ACHN (cell line): ENCODE data around the gene GPAM.
"Not testable (repeated sequence)": the region's sequence is repeated elsewhere in the genome, so short reads cannot be mapped to it uniquely, and the experiment has no call there.

ENCODE experiments used
- DNase-seq: peaks from one replicate; pipeline ENCODE4 v3.0.0-alpha.2; 2015
- in situ Hi-C: cut with HindIII; loops from 2 replicates; pipeline ENCODE4 v1.10.0; 2017; ENCODE audit warnings: low sequenced_read_pairs, low pct_ligation_motif_present, low pct_unique_long_range_greater_than_20kb

GPAM gene

GRCh38 chr10:112218036-112218390, 34.4 kb upstream of the GPAM start:
- in situ Hi-C loops, result no loop called here
- DNase-seq, result no peak

GRCh38 chr10:112217386-112218035, 33.9 kb upstream of the GPAM start:
- in situ Hi-C loops, result no loop called here
- DNase-seq, result no peak

GRCh38 chr10:112216966-112217365, 33.4 kb upstream of the GPAM start:
- no peak for DNase-seq
- in situ Hi-C loops, result no loop called here

GRCh38 chr10:112216151-112216550, 32.6 kb upstream of the GPAM start:
- no peak for DNase-seq
- in situ Hi-C loops, result no loop called here

GRCh38 chr10:112215342-112215774, 31.8 kb upstream of the GPAM start:
- no peak for DNase-seq

GRCh38 chr10:112214298-112214926, 30.8 kb upstream of the GPAM start:
- in situ Hi-C loops, result no loop called here
- no peak for DNase-seq

More at GRCh38 chr10:112215342-112215774, 31.8 kb upstream of the GPAM start:
- in situ Hi-C loops, result no loop called here

- DNase-seq, result no peak
- in situ Hi-C loops, result no loop called here
These were observed 30.3 kb upstream of the GPAM start for GRCh38 chr10:112213836-112214235.

GRCh38 chr10:112213098-112213823, 29.7 kb upstream of the GPAM start:
- in situ Hi-C loops, result no loop called here
- no peak for DNase-seq

GRCh38 chr10:112210666-112211065, 27.1 kb upstream of the GPAM start:
- DNase-seq, result no peak
- in situ Hi-C loops, result no loop called here

- DNase-seq, result no peak
These were observed 26.1 kb upstream of the GPAM start for GRCh38 chr10:112209684-112210131.

GRCh38 chr10:112208997-112209396, 25.4 kb upstream of the GPAM start:
- DNase-seq, result no peak
- in situ Hi-C loops, result no loop called here

More at GRCh38 chr10:112209684-112210131, 26.1 kb upstream of the GPAM start:
- in situ Hi-C loops, result no loop called here

- in situ Hi-C loops, result no loop called here
- DNase-seq, result no peak
These were observed 24.7 kb upstream of the GPAM start for GRCh38 chr10:112208292-112208691.

GRCh38 chr10:112203328-112204076, 19.9 kb upstream of the GPAM start:
- DNase-seq, result no peak
- in situ Hi-C loops, result no loop called here

GRCh38 chr10:112202561-112203241, 19.1 kb upstream of the GPAM start:
- in situ Hi-C loops, result no loop called here
- DNase-seq, result peak; percentile 38

- DNase-seq, result no peak
- in situ Hi-C loops, result no loop called here
These were observed 18.5 kb upstream of the GPAM start for GRCh38 chr10:112202076-112202475.

- DNase-seq, result no peak
- in situ Hi-C loops, result no loop called here
These were observed 17.8 kb upstream of the GPAM start for GRCh38 chr10:112201334-112201733.

GRCh38 chr10:112200259-112200658, 16.7 kb upstream of the GPAM start:
- DNase-seq, in situ Hi-C loops: not testable (repeated sequence)

- in situ Hi-C loops, result loop anchor here (25.0 kb wide), 1 partner anchor 115 kb away; no protein-coding TSS in a partner anchor
- DNase-seq, result not testable (repeated sequence)
These were observed 14.1 kb upstream of the GPAM start for GRCh38 chr10:112197662-112198061.
